Dendritic cell treated with granulocyte-macrophage colony-stimulating factor and Interleukin-4, amounts not matched to agents 40 ng/mL and 50 ng/mL, for 4 days (primary cell): ENCODE measurements around the gene HAPLN2.
"Not testable (repeated sequence)": the region's sequence is repeated elsewhere in the genome, so short reads cannot be mapped to it uniquely, and the experiment has no call there.

Source experiments
- H3K27ac Mint-ChIP-seq: one replicate; pipeline ENCODE4 v1.8.0; 2022; ENCODE audit warnings: mild to moderate bottlenecking, mixed read lengths
- H3K27me3 Mint-ChIP-seq: one replicate; pipeline ENCODE4 v1.8.0; 2022; ENCODE audit warnings: mild to moderate bottlenecking, mixed read lengths
- H3K36me3 Mint-ChIP-seq: one replicate; pipeline ENCODE4 v1.8.0; 2022; ENCODE audit warnings: low read depth, mixed read lengths
- H3K4me1 Mint-ChIP-seq: one replicate; pipeline ENCODE4 v1.8.0; 2022; ENCODE audit warnings: low read depth, mixed read lengths
- H3K4me3 Mint-ChIP-seq: one replicate; pipeline ENCODE4 v1.8.0; 2022; ENCODE audit warnings: mild to moderate bottlenecking, moderate library complexity, mixed read lengths
- H3K9me3 Mint-ChIP-seq: one replicate; pipeline ENCODE4 v1.8.0; 2022; ENCODE audit warnings: mixed read lengths
- intact Hi-C: fragments of 100-400 bp; cut with micrococcal nuclease; formaldehyde crosslinking; loops from one replicate; pipeline ENCODE4 v1.15.0; 2022

HAPLN2 gene

DNA sequence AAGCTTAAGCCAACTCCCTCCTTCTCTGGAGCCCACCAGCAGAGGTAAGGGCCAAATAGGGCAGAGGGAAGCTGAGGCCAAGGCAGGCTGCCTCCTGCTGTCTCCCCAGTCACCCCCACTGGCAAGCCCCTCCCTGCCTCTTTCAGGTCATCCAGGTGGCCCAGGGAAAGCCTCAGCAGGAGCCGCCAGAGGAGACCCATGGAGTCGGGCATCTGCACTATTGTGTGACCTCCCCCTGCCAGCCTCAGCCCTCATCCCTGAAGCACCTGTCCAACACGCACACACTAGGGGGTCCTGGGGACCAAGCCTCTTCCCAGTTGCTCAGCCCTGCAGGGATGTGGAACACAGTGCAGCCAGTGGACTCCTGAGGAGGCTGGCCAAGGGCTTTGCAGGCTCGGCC is 32.9 kb upstream of the HAPLN2 start:
- intact Hi-C loops, result no loop called here
- Mint-ChIP-seq H3K4me3 (no peak overlapping the region), H3K4me1 (peaks cover 26% of the 10 kb centered on the region), H3K27me3 (peaks cover 5% of the 10 kb centered on the region), H3K36me3 (no peaks in the 10 kb centered on the region), H3K27ac (no peak overlapping the region), H3K9me3 (no peaks in the 10 kb centered on the region)

- Mint-ChIP-seq H3K27ac (no peak overlapping the region), H3K9me3 (no peaks in the 10 kb centered on the region), H3K4me1 (peaks cover 22% of the 10 kb centered on the region), H3K36me3 (no peaks in the 10 kb centered on the region), H3K27me3 (peaks cover 3% of the 10 kb centered on the region), H3K4me3 (no peak overlapping the region)
- intact Hi-C loops, result no loop called here
These were observed 32.2 kb upstream of the HAPLN2 start for GRCh38 chr1:156586892-156587477.

GRCh38 chr1:156587927-156588326 is 31.3 kb upstream of the HAPLN2 start:
- intact Hi-C loops, H3K27me3 Mint-ChIP-seq, H3K27ac Mint-ChIP-seq, H3K4me3 Mint-ChIP-seq, H3K36me3 Mint-ChIP-seq, H3K9me3 Mint-ChIP-seq: not testable (repeated sequence)
- peaks cover 21% of the 10 kb centered on the region for H3K4me1 Mint-ChIP-seq

DNA sequence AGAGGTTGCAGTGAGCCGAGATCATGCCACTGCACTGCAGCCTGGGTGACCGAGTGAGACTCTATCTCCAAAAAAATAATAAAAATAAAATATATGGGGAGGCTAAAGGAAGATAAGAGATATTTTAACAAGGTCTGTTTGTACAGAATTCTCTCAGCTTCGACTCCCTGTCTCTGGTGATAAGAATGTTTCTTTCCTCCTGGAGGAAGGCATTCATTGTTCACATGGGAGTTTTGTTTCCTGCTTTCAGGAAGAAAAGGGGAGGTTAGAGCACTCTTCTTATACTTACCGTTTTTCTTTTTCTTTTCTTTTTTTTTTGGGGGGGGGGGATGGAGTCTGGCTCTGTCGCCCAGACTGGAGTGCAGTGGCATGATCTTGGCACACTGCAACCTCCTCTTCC is 29.7 kb upstream of the HAPLN2 start:
- Mint-ChIP-seq H3K27me3 (no peaks in the 10 kb centered on the region), H3K36me3 (peaks cover 3% of the 10 kb centered on the region), H3K4me3 (no peak overlapping the region), H3K4me1 (peaks cover 9% of the 10 kb centered on the region), H3K9me3 (no peaks in the 10 kb centered on the region), H3K27ac (no peak overlapping the region)
- intact Hi-C loops, result no loop called here

- H3K9me3 Mint-ChIP-seq, result no peaks in the 10 kb centered on the region
- H3K27ac Mint-ChIP-seq, result no peak overlapping the region
- H3K4me1 Mint-ChIP-seq, result peaks cover 9% of the 10 kb centered on the region
- H3K27me3 Mint-ChIP-seq, result no peaks in the 10 kb centered on the region
- peaks cover 13% of the 10 kb centered on the region for H3K36me3 Mint-ChIP-seq
- no peak overlapping the region for H3K4me3 Mint-ChIP-seq
- intact Hi-C loops, result no loop called here
These were observed 28.7 kb upstream of the HAPLN2 start for GRCh38 chr1:156590326-156591180.

DNA sequence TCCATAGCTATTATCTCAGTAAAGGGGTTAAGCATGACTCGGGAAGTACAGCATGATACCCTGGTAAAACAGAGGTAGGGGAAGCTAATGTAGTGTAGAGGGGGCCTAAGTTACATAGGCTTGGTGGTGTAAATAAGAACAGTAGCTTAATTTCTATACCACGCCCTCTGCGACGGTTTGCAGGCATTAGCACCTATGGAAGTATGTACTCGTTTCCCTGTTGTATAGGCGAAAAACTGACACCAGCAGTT is 28.1 kb upstream of the HAPLN2 start:
- peak overlapping the region; percentile 80 for H3K4me3 Mint-ChIP-seq
- intact Hi-C loops, result no loop called here
- H3K27ac Mint-ChIP-seq, result peak overlapping the region; percentile 75

GRCh38 chr1:156591432-156592157 is 27.6 kb upstream of the HAPLN2 start, which contains the start of gene NAXE:
NAXE (plus strand) TSS chr1:156591776; CDS start chr1:156591805, 29 bp downstream.
- peaks cover 23% of the 10 kb centered on the region for H3K36me3 Mint-ChIP-seq
- H3K4me1 Mint-ChIP-seq, result peaks cover 9% of the 10 kb centered on the region
- no peaks in the 10 kb centered on the region for H3K27me3 Mint-ChIP-seq
- peak within 1 kb of the TSS; percentile 75 for H3K27ac Mint-ChIP-seq
- peak within 1 kb of the TSS; percentile 80 for H3K4me3 Mint-ChIP-seq
- intact Hi-C loops, result no loop called here
- no peaks in the 10 kb centered on the region for H3K9me3 Mint-ChIP-seq

More for the DNA sequence above, 28.1 kb upstream of the HAPLN2 start:
- H3K4me1 Mint-ChIP-seq, result peaks cover 9% of the 10 kb centered on the region
- H3K27me3 Mint-ChIP-seq, result no peaks in the 10 kb centered on the region
- peaks cover 18% of the 10 kb centered on the region for H3K36me3 Mint-ChIP-seq
- H3K9me3 Mint-ChIP-seq, result no peaks in the 10 kb centered on the region

DNA sequence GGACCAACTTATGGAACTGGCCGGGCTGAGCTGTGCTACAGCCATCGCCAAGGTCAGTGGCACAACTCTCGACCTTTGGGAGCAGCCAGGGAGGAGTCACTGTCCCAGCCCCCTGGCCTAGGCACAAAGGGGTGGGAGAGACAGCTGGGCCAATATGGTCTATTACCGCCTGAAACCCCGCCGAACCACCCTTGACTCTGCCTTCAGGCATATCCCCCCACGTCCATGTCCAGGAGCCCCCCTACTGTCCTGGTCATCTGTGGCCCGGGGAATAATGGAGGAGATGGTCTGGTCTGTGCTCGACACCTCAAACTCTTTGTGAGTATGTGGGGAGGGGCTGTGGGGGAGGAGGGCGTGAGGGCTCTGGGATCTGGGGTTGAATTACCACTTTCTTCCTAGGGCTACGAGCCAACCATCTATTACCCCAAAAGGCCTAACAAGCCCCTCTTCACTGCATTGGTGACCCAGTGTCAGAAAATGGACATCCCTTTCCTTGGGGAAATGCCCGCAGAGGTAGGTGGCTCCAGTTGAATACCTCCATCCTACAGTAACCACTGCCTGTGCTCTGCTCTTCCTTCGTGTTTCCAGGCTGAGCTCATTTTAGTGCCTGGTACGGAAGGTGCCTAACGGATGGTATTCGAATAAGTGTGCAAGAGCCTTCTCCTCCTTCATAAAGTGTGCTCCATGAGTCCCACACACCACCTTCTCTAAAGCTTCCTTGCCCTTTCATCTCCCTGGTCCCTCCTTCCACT is 26.9 kb upstream of the HAPLN2 start:
- Mint-ChIP-seq H3K27me3 (no peaks in the 10 kb centered on the region), H3K4me3 (peak overlapping the region; percentile 80), H3K27ac (peak overlapping the region; percentile 75), H3K36me3 (peaks cover 31% of the 10 kb centered on the region), H3K4me1 (peaks cover 9% of the 10 kb centered on the region), H3K9me3 (no peaks in the 10 kb centered on the region)
- intact Hi-C loops, result no loop called here

- Mint-ChIP-seq H3K4me3 (peak overlapping the region; percentile 80), H3K9me3 (no peaks in the 10 kb centered on the region), H3K27ac (no peak overlapping the region), H3K27me3 (no peaks in the 10 kb centered on the region), H3K36me3 (peaks cover 38% of the 10 kb centered on the region), H3K4me1 (peaks cover 9% of the 10 kb centered on the region)
- intact Hi-C loops, result no loop called here
These were observed 26.1 kb upstream of the HAPLN2 start for GRCh38 chr1:156592910-156593660.

DNA sequence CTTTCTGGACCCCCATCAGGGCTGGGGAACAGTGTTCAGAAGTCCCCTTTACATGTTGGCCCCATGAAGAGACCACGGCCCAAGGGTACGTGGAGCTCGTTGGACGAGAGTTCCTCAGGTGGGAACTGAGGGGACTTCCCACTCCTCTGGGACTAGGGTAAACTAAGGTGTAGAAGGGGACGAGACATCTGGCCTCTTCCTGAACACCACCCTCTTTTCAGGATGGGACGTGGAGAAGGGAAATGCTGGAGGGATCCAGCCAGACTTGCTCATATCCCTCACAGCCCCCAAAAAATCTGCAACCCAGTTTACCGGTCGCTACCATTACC is 25.6 kb upstream of the HAPLN2 start:
- H3K4me3 Mint-ChIP-seq, result no peak overlapping the region
- H3K4me1 Mint-ChIP-seq, result peaks cover 14% of the 10 kb centered on the region
- peaks cover 44% of the 10 kb centered on the region for H3K36me3 Mint-ChIP-seq
- no peaks in the 10 kb centered on the region for H3K27me3 Mint-ChIP-seq
- no peak overlapping the region for H3K27ac Mint-ChIP-seq
- no peaks in the 10 kb centered on the region for H3K9me3 Mint-ChIP-seq
- intact Hi-C loops, result no loop called here

GRCh38 chr1:156594190-156594589 is 25.0 kb upstream of the HAPLN2 start:
- H3K4me1 Mint-ChIP-seq, result peaks cover 17% of the 10 kb centered on the region
- no peaks in the 10 kb centered on the region for H3K27me3 Mint-ChIP-seq
- peaks cover 47% of the 10 kb centered on the region for H3K36me3 Mint-ChIP-seq
- H3K9me3 Mint-ChIP-seq, result no peaks in the 10 kb centered on the region
- H3K27ac Mint-ChIP-seq, result no peak overlapping the region
- no peak overlapping the region for H3K4me3 Mint-ChIP-seq
- intact Hi-C loops, result no loop called here

DNA sequence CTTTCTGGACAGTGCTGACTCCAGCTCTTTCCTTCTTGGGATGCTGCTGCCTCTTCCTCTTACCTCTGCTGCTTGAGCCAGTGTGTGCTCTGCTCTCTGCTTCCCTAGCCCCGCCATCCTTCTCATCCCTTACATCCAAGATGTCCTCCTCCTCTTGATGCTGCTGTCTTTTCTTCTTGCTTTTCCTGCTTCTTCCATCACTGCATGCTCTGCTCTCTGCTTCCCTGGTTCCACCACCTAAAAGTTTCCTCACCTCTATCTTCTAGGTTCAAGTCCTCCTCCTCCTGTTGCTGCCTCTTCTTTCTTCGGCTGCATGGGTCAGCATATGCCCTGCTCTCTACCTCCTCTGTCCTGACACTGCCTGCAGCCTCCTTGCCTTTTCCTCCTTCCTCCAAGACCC is 24.2 kb upstream of the HAPLN2 start:
- H3K27ac Mint-ChIP-seq, result no peak overlapping the region
- H3K27me3 Mint-ChIP-seq, result no peaks in the 10 kb centered on the region
- peaks cover 47% of the 10 kb centered on the region for H3K36me3 Mint-ChIP-seq
- H3K4me1 Mint-ChIP-seq, result peaks cover 17% of the 10 kb centered on the region
- intact Hi-C loops, result no loop called here
- no peak overlapping the region for H3K4me3 Mint-ChIP-seq
- H3K9me3 Mint-ChIP-seq, result no peaks in the 10 kb centered on the region

DNA sequence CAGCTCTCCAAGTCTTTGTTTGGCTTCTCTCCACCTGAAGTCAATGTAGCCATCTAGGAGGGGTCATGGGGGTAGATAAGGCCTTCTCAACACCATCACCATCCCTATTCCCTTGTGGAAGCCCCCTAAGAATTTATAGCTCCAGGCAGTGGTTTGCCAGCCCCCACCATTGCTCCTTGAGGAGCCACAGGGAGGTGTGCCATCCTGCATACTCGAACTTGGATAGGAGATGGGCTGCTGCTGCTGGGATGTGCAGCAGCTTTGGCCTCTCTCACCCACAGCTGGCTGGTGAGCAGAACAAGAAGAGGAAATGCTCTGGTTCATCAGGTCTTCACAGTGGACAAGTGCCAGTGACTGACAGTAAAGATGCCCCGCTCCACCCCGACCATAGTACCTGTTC is 22.8 kb upstream of the HAPLN2 start:
- intact Hi-C loops, result no loop called here
- Mint-ChIP-seq H3K36me3 (peaks cover 53% of the 10 kb centered on the region), H3K27ac (no peak overlapping the region)

More for the DNA sequence above, 22.8 kb upstream of the HAPLN2 start:
- Mint-ChIP-seq H3K4me3 (no peak overlapping the region), H3K27me3 (no peaks in the 10 kb centered on the region), H3K4me1 (peaks cover 23% of the 10 kb centered on the region), H3K9me3 (no peaks in the 10 kb centered on the region)
